Stimulated activated CD8-positive, alpha-beta memory T cell treated with anti-CD3 and anti-CD28 coated beads, Interleukin-15, amount 100 ng/mL, for 24 hours (primary cell): ENCODE data around the gene BPIFB6.
"Not testable (repeated sequence)": the region's sequence is repeated elsewhere in the genome, so short reads cannot be mapped to it uniquely, and the experiment has no call there.

Source experiments
- DNase-seq: peaks from one replicate; pipeline ENCODE4 v3.0.0-alpha.2; 2020; ENCODE audit warnings: low read depth

BPIFB6 gene

GRCh38 chr20:33028875-33029274, 2.6 kb upstream of the BPIFB6 start:
- DNase-seq = no peak

- DNase-seq = no peak
Observed at GRCh38 chr20:33030076-33030475, 1.4 kb upstream of the BPIFB6 start.

- no peak for DNase-seq
Observed at GRCh38 chr20:33030569-33030968, 879 bp upstream of the BPIFB6 start.

- no peak for DNase-seq
Observed at GRCh38 chr20:33032555-33032954, 1.1 kb downstream of the BPIFB6 start.

GRCh38 chr20:33033381-33033780, 1.9 kb downstream of the BPIFB6 start:
- DNase-seq = no peak

- no peak for DNase-seq
Observed at GRCh38 chr20:33034115-33034514, 2.7 kb downstream of the BPIFB6 start.

GRCh38 chr20:33034901-33035492, 3.5 kb downstream of the BPIFB6 start:
- no peak for DNase-seq

GRCh38 chr20:33037456-33037855, 6.0 kb downstream of the BPIFB6 start:
- no peak for DNase-seq

- DNase-seq = no peak
Observed at GRCh38 chr20:33038243-33038642, 6.8 kb downstream of the BPIFB6 start.

GRCh38 chr20:33042430-33042829, 11.0 kb downstream of the BPIFB6 start:
- no peak for DNase-seq

- no peak for DNase-seq
Observed at GRCh38 chr20:33042983-33043730, 11.7 kb downstream of the BPIFB6 start.

GRCh38 chr20:33043731-33044181, 12.3 kb downstream of the BPIFB6 start:
- DNase-seq = no peak

- not testable (repeated sequence) for DNase-seq
Observed at GRCh38 chr20:33045129-33045721, 13.8 kb downstream of the BPIFB6 start.

- DNase-seq = no peak
Observed at GRCh38 chr20:33046412-33046811, 15.0 kb downstream of the BPIFB6 start.

- no peak for DNase-seq
Observed at GRCh38 chr20:33051333-33051732, 19.9 kb downstream of the BPIFB6 start.

- no peak for DNase-seq
Observed at GRCh38 chr20:33053291-33054106, 22.1 kb downstream of the BPIFB6 start, which contains the start of gene BPIFB3. Gene BPIFB3, plus strand, starts transcription at chr20:33053903. Its CDS starts 1,533 bp downstream, at chr20:33055436.

- DNase-seq = no peak
Observed at GRCh38 chr20:33054381-33054780, 22.9 kb downstream of the BPIFB6 start.

GRCh38 chr20:33054791-33055190, 23.3 kb downstream of the BPIFB6 start:
- DNase-seq = no peak

- no peak for DNase-seq
Observed at GRCh38 chr20:33059136-33059535, 27.7 kb downstream of the BPIFB6 start.

- no peak for DNase-seq
Observed at GRCh38 chr20:33059741-33060390, 28.4 kb downstream of the BPIFB6 start.

GRCh38 chr20:33061658-33062028, 30.2 kb downstream of the BPIFB6 start:
- no peak for DNase-seq
